ENCODE results near the gene TMEM218.
A peak's percentile ranks its signal among the peaks of the same experiment; 100 is the strongest.
"Not testable (repeated sequence)": the region's sequence is repeated elsewhere in the genome, so short reads cannot be mapped to it uniquely, and the experiment has no call there.

Gene TMEM218

DNA sequence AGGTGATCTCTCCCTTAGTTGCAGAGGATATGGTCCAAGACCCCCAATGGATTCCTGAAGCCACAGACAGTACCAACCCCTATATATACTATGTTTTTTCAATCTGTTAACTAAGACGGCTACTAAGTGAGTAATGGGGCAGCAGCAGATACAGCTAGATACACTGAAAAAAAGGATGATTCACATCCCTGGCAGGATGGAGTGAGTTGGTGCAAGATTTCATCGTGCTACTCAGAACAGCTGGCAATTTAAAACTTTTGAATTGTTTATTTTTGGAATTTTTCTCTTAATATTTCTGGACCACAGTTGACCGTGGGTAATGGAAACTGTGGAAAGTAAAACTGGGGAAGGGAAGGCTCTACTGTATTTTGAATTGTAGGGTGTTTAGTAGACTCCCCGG is 17.0 kb upstream of the TMEM218 start:
- no peak for DNase-seq

- DNase-seq: no peak
Observed at GRCh38 chr11:125124618-125124992, 13.2 kb upstream of the TMEM218 start.

GRCh38 chr11:125123947-125124617 is 12.7 kb upstream of the TMEM218 start:
- peak; percentile 49 to 82 for DNase-seq

- no peak for DNase-seq
Observed at GRCh38 chr11:125123194-125123946, 11.9 kb upstream of the TMEM218 start.

DNA sequence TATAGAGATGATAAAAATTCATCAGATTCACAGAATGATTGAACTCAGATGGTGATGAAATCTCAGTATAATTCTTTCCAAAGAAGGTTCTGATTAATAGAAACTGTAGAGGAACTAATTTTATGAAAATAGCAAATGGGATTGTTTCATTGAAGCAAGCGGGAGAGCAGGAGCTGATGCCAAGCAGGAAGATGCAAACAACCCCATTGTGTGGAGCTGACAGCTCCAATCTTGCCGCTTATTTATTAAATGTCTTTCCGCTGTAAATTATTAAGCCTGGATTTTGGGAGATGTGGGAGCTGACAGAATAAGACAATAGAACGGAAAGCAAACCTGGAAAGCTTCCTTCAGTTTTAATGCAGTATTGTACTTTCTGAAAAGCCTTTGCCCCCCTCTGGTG is 6.0 kb upstream of the TMEM218 start:
- no peak for DNase-seq

GRCh38 chr11:125114518-125114917 is 3.1 kb upstream of the TMEM218 start:
- DNase-seq: no peak

GRCh38 chr11:125112208-125112604 is 780 bp upstream of the TMEM218 start:
- DNase-seq: no peak

- DNase-seq: peak; percentile 21 to 29
Observed at GRCh38 chr11:125111001-125111342, 454 bp downstream of the TMEM218 start.

GRCh38 chr11:125110506-125110905 is 920 bp downstream of the TMEM218 start:
- DNase-seq: no peak

DNA sequence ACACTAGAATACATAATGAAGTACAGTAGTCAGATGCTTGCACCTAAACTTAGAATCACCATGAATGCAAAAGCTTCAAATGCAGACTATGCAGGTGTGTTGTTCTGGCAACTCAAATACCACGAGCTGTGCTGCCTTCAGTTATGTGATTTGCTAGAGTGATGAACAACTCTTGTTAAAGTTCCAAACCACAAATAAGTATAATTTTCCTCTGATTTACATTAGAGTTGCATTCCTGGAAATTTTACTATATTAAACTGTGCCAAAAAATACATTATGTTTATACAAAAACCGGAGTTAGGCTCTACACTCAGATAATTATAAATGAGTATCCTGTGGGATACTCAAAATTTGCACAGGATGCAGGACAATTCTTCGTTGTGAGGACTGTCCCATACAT is 3.0 kb downstream of the TMEM218 start:
- no peak for DNase-seq

GRCh38 chr11:125105926-125106325 is 5.5 kb downstream of the TMEM218 start:
- no peak for DNase-seq

DNA sequence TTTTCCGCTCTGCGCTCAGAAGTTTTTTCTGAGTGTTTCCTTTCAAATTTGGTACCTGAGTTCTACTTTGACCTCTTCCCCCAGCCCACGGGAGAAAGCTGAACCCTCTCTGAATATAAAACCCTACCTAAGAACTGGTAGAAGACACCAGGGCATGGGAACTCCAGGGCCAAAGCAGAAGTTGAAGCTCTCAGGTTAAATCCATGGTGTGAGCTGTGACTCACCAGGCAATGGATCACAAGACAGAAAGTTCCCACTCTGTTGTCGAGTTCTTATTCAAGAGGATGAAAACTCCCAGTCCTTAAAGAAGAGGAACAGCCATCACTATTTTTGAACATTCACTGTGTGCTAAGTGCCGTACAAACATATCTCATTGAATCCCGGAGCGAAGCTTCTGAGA is 8.9 kb downstream of the TMEM218 start:
- DNase-seq: no peak

DNA sequence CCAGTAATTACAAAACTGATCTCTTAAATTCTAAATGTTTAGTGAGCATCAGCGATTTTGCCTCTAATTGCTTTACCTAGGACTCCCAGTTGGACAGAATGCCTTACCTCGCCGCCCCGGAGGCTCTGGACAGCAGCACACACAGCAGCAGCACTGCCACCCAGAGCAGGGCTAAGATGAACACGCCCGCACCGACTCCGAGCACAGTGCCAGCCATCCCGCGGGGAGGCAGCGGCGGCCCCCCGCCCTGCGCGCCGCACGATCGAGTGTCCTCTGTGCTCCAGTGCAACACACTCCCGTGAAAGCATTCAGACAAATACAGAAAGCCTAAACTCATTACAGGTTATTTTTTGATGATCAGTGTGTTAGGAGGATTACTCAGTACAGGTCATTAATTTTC is 9.4 kb downstream of the TMEM218 start:
- DNase-seq: no peak

DNA sequence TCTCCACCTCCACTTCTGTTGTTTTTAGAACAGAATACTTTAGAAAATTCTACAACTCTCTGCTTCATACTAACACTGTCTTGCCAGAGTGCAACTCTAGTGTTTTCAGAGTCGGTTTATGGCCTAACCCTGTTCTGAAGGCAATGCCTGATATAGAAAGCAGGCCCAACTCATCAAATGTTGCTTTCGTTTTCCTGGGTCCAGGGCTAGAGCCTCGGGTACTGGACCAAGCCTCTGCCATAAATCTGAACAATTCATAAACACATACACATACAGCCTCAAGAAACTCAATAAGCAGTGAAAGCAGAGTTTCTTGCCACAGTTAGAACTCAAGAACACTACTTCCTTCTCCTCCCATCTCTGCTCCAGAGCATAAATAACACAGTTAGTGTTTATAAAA is 9.8 kb downstream of the TMEM218 start:
- no peak for DNase-seq

- no peak for DNase-seq
Observed at GRCh38 chr11:125100136-125100535, 11.3 kb downstream of the TMEM218 start.

DNA sequence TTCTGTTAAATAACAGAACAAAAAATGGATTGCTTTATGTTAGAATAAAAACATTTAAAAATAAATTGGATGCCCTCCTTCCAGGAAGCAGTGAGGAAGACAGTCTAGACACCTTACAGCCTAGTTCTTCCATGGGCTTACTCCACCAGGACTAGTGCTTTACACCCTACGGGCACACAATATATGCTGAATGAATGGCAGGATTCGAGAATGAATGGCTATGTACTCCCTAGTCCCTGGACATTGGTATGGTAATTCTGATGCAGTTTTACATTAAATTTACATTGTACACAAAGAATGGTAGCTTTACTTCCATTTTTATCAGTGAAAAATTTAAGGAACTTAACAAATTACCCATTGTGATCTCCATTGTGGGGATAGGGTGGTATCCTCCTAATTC is 16.7 kb downstream of the TMEM218 start:
- no peak for DNase-seq

- no peak for DNase-seq
Observed at GRCh38 chr11:125093502-125093901, 17.9 kb downstream of the TMEM218 start.

DNA sequence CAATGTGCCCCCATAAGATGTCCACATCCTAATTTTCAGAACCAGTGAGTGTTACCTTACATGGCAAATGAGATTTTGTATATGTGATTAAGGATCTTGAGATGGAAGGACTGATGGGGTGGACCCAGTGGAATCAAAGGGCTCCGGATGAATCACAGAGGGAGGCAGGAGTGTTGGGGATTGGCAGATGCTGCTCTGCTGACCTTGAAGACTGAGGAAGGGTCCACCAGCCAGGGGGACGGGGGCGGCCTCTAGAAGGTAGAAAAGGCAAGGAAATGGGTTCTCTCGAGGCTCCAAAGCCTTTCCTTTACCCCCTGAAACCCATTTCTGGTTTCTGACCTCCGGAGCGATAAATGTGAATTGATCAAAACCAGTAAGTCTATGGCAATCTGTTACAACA is 18.8 kb downstream of the TMEM218 start:
- no peak for DNase-seq

DNA sequence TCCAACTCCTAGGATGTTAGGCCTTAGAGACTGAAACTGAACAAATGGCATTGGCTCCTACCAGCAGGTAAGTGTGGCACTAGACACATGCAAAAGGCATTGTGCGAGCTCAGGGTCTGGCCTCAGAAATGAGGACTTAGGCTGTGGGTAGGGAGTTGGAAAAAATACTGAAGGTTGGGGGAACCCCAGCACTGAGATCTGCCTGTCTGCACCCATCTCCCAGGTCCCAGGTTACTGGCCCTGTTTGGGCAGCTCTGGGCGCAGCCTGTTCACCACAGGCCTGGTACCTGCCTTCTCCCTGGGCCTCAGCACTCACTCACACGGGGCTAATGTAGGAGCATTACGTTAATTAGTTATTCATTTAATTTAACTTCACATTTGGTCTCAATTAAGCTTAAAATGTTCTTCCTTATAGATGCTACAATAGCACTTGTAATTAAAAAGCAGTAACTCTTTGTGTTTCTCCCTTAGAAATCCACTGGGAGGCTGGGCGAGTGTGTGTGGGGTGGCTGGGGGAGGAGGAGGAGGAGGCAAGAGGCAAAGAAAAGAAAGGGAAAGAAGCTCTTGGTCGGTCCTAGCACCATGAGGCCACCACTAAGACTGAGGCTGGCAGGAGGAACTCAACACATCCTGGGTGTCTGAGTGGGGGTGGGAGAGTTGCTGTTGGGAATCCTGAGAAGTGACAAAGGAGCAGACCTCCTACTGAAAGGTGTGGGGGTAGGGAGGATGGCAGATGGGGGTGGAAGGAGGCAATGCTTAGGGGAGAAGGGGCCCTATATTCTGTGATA is 19.4 kb downstream of the TMEM218 start:
- DNase-seq: no peak

GRCh38 chr11:125091247-125091876 is 20.1 kb downstream of the TMEM218 start:
- peak; percentile 15 to 38 for DNase-seq

DNA sequence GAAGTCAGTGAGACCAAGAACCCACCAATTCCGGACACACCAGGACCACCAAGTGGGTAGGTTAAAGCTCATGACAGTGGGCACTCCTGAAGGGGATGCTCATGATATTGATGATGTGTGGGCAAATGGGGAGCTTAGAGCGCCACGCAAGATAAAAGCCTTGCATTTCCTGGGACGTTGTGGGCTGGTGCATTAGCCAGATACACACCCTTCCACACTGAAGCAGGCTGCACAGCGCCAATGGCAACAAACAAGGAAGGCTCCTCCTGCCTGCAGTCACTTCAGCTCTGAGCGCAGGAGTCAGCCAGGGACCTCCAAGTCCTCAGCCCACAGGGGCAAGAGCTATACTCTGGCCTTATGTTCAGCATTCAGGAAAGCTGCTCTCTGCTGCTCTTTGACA is 20.6 kb downstream of the TMEM218 start:
- no peak for DNase-seq

GRCh38 chr11:125090151-125090550 is 21.3 kb downstream of the TMEM218 start:
- DNase-seq: not testable (repeated sequence)

- DNase-seq: not testable (repeated sequence)
Observed at GRCh38 chr11:125089481-125089880, 21.9 kb downstream of the TMEM218 start.
